Activated CD8-positive, alpha-beta memory T cell treated with anti-CD3 and anti-CD28 coated beads, Interleukin-2, amount 50 U/mL, for 4 hours (primary cell): Measurements from ENCODE around the gene ADGRL3.
"Not testable (repeated sequence)": the region's sequence is repeated elsewhere in the genome, so short reads cannot be mapped to it uniquely, and the experiment has no call there.

Experiments used
- DNase-seq: peaks from one replicate; pipeline ENCODE4 v3.0.0-alpha.2; 2020

Gene ADGRL3

GRCh38 chr4:61762722-61763627 is 562.8 kb downstream of the ADGRL3 start:
- DNase-seq = no peak

- DNase-seq = no peak
Measured at GRCh38 chr4:61763682-61764081, 563.6 kb downstream of the ADGRL3 start.

- DNase-seq = not testable (repeated sequence)
Measured at GRCh38 chr4:61764090-61764489, 564.0 kb downstream of the ADGRL3 start.

- not testable (repeated sequence) for DNase-seq
Measured at GRCh38 chr4:61769444-61770167, 569.5 kb downstream of the ADGRL3 start.

- DNase-seq = no peak
Measured at GRCh38 chr4:61770456-61770855, 570.3 kb downstream of the ADGRL3 start.

GRCh38 chr4:61771056-61771455 is 570.9 kb downstream of the ADGRL3 start:
- no peak for DNase-seq

- no peak for DNase-seq
Measured at GRCh38 chr4:61772126-61772525, 572.0 kb downstream of the ADGRL3 start.

GRCh38 chr4:61773655-61774245 is 573.6 kb downstream of the ADGRL3 start:
- DNase-seq = no peak

GRCh38 chr4:61782133-61782532 is 582.0 kb downstream of the ADGRL3 start:
- no peak for DNase-seq

GRCh38 chr4:61783050-61783449 is 582.9 kb downstream of the ADGRL3 start:
- DNase-seq = no peak

GRCh38 chr4:61785761-61786160 is 585.6 kb downstream of the ADGRL3 start:
- DNase-seq = no peak

- DNase-seq = no peak
Measured at GRCh38 chr4:61786211-61786610, 586.1 kb downstream of the ADGRL3 start.

GRCh38 chr4:61795998-61796397 is 595.9 kb downstream of the ADGRL3 start:
- DNase-seq = no peak

GRCh38 chr4:61799794-61800193 is 599.7 kb downstream of the ADGRL3 start:
- no peak for DNase-seq

- DNase-seq = no peak
Measured at GRCh38 chr4:61805227-61805626, 605.1 kb downstream of the ADGRL3 start.

GRCh38 chr4:61805979-61806378 is 605.9 kb downstream of the ADGRL3 start:
- no peak for DNase-seq

- no peak for DNase-seq
Measured at GRCh38 chr4:61812171-61812570, 612.0 kb downstream of the ADGRL3 start.

- no peak for DNase-seq
Measured at GRCh38 chr4:61817071-61817470, 616.9 kb downstream of the ADGRL3 start.

GRCh38 chr4:61820136-61820535 is 620.0 kb downstream of the ADGRL3 start:
- DNase-seq = no peak

GRCh38 chr4:61824454-61824853 is 624.3 kb downstream of the ADGRL3 start:
- no peak for DNase-seq

GRCh38 chr4:61827907-61828391 is 627.8 kb downstream of the ADGRL3 start:
- no peak for DNase-seq

- no peak for DNase-seq
Measured at GRCh38 chr4:61828960-61829359, 628.8 kb downstream of the ADGRL3 start.

GRCh38 chr4:61831987-61832386 is 631.9 kb downstream of the ADGRL3 start:
- DNase-seq = no peak

GRCh38 chr4:61837395-61837794 is 637.3 kb downstream of the ADGRL3 start:
- no peak for DNase-seq
